ENCODE results near the gene C1QTNF9.

Gene C1QTNF9

GRCh38 chr13:24287748-24288287 is 21.6 kb upstream of the C1QTNF9 start:
- Histone ChIP-seq H4K91ac (ENCODE audit: low read depth, low read length) (no peak overlapping the region), H3K79me1 (ENCODE audit: low read length) (no peaks in the 10 kb centered on the region), H3K27me3 (ENCODE audit: insufficient read depth, low read length) (no peaks in the 10 kb centered on the region), H3K4me1 (ENCODE audit: control insufficient read depth in 1 of 2, insufficient read depth in 2 of 2, low read length in 2 of 2) (no peaks in the 10 kb centered on the region), H2BK5ac (ENCODE audit: low read depth, low read length, poor library complexity) (no peak overlapping the region), H3K4me2 (ENCODE audit: low read length) (no peak overlapping the region), H3K27ac (ENCODE audit: low read depth, low read length) (no peak overlapping the region), H2BK120ac (ENCODE audit: insufficient read depth, low read length, poor library complexity) (no peak overlapping the region), H3K14ac (ENCODE audit: low read length) (no peak overlapping the region), H3K23ac (ENCODE audit: low read length) (no peak overlapping the region), H3K4me3 (ENCODE audit: low read depth, low read length) (no peak overlapping the region), H2AK5ac (ENCODE audit: low read length) (no peak overlapping the region), H2BK12ac (ENCODE audit: low read length) (no peak overlapping the region), H3K18ac (ENCODE audit: low read length) (no peak overlapping the region), H3K79me2 (ENCODE audit: control insufficient read depth, insufficient read depth, low read length, poor library complexity) (no peaks in the 10 kb centered on the region), H4K12ac (ENCODE audit: low read depth, low read length) (no peak overlapping the region), H2AFZ (ENCODE audit: insufficient read depth, low read length, poor library complexity) (no peak overlapping the region), H4K8ac (ENCODE audit: low read depth, low read length) (no peak overlapping the region), H3K36me3 (ENCODE audit: control insufficient read depth in 1 of 2, insufficient read depth in 2 of 2, low read length in 2 of 2) (no peaks in the 10 kb centered on the region), H3K9ac (ENCODE audit: low read length) (no peak overlapping the region), H3K4ac (ENCODE audit: low read depth, low read length) (no peak overlapping the region), H3K9me3 (ENCODE audit: insufficient read depth, low read depth, low read length) (peaks cover 1% of the 10 kb centered on the region)
- no peak for DNase-seq
- no CpG with 5 or more reads among the region's 8 CpGs for WGBS (ENCODE audit: extremely low coverage, insufficient coverage, insufficient read length)

- Histone ChIP-seq H3K23ac (ENCODE audit: low read length) (no peak overlapping the region), H3K79me2 (ENCODE audit: control insufficient read depth, insufficient read depth, low read length, poor library complexity) (no peaks in the 10 kb centered on the region), H2AFZ (ENCODE audit: insufficient read depth, low read length, poor library complexity) (no peak overlapping the region), H4K12ac (ENCODE audit: low read depth, low read length) (no peak overlapping the region), H3K4me1 (ENCODE audit: control insufficient read depth in 1 of 2, insufficient read depth in 2 of 2, low read length in 2 of 2) (no peaks in the 10 kb centered on the region), H3K4me2 (ENCODE audit: low read length) (no peak overlapping the region), H2BK5ac (ENCODE audit: low read depth, low read length, poor library complexity) (no peak overlapping the region), H3K4ac (ENCODE audit: low read depth, low read length) (no peak overlapping the region), H2BK12ac (ENCODE audit: low read length) (no peak overlapping the region), H3K36me3 (ENCODE audit: control insufficient read depth in 1 of 2, insufficient read depth in 2 of 2, low read length in 2 of 2) (no peaks in the 10 kb centered on the region), H3K9me3 (ENCODE audit: insufficient read depth, low read depth, low read length) (peaks cover 1% of the 10 kb centered on the region), H3K18ac (ENCODE audit: low read length) (no peak overlapping the region), H2BK120ac (ENCODE audit: insufficient read depth, low read length, poor library complexity) (no peak overlapping the region), H3K4me3 (ENCODE audit: low read depth, low read length) (no peak overlapping the region), H4K8ac (ENCODE audit: low read depth, low read length) (no peak overlapping the region), H3K79me1 (ENCODE audit: low read length) (no peaks in the 10 kb centered on the region), H3K27me3 (ENCODE audit: insufficient read depth, low read length) (no peaks in the 10 kb centered on the region), H3K9ac (ENCODE audit: low read length) (no peak overlapping the region), H3K27ac (ENCODE audit: low read depth, low read length) (no peak overlapping the region), H2AK5ac (ENCODE audit: low read length) (no peak overlapping the region), H4K91ac (ENCODE audit: low read depth, low read length) (no peak overlapping the region), H3K14ac (ENCODE audit: low read length) (no peak overlapping the region)
- WGBS (ENCODE audit: extremely low coverage, insufficient coverage, insufficient read length): no CpG with 5 or more reads among the region's 5 CpGs
- peak in 1 of 2 donors; percentile 51 for DNase-seq
Measured at GRCh38 chr13:24288870-24289269, 20.5 kb upstream of the C1QTNF9 start.

GRCh38 chr13:24290280-24290932 is 19.0 kb upstream of the C1QTNF9 start:
- Histone ChIP-seq H2BK12ac (ENCODE audit: low read length) (no peak overlapping the region), H2AK5ac (ENCODE audit: low read length) (no peak overlapping the region), H3K23ac (ENCODE audit: low read length) (no peak overlapping the region), H3K9me3 (ENCODE audit: insufficient read depth, low read depth, low read length) (peaks cover 1% of the 10 kb centered on the region), H4K8ac (ENCODE audit: low read depth, low read length) (no peak overlapping the region), H3K27ac (ENCODE audit: low read depth, low read length) (no peak overlapping the region), H3K14ac (ENCODE audit: low read length) (no peak overlapping the region), H2AFZ (ENCODE audit: insufficient read depth, low read length, poor library complexity) (no peak overlapping the region), H3K79me2 (ENCODE audit: control insufficient read depth, insufficient read depth, low read length, poor library complexity) (no peaks in the 10 kb centered on the region), H3K4me1 (ENCODE audit: control insufficient read depth in 1 of 2, insufficient read depth in 2 of 2, low read length in 2 of 2) (no peaks in the 10 kb centered on the region), H3K4ac (ENCODE audit: low read depth, low read length) (no peak overlapping the region), H4K12ac (ENCODE audit: low read depth, low read length) (no peak overlapping the region), H4K91ac (ENCODE audit: low read depth, low read length) (no peak overlapping the region), H2BK5ac (ENCODE audit: low read depth, low read length, poor library complexity) (no peak overlapping the region), H3K4me2 (ENCODE audit: low read length) (no peak overlapping the region), H3K27me3 (ENCODE audit: insufficient read depth, low read length) (no peaks in the 10 kb centered on the region), H2BK120ac (ENCODE audit: insufficient read depth, low read length, poor library complexity) (no peak overlapping the region), H3K79me1 (ENCODE audit: low read length) (no peaks in the 10 kb centered on the region), H3K18ac (ENCODE audit: low read length) (no peak overlapping the region), H3K4me3 (ENCODE audit: low read depth, low read length) (no peak overlapping the region), H3K36me3 (ENCODE audit: control insufficient read depth in 1 of 2, insufficient read depth in 2 of 2, low read length in 2 of 2) (no peaks in the 10 kb centered on the region), H3K9ac (ENCODE audit: low read length) (no peak overlapping the region)
- no peak for DNase-seq
- no CpG with 5 or more reads among the region's 20 CpGs for WGBS (ENCODE audit: extremely low coverage, insufficient coverage, insufficient read length)

GRCh38 chr13:24292481-24292880 is 16.9 kb upstream of the C1QTNF9 start:
- H2BK120ac ChIP-seq (ENCODE audit: insufficient read depth, low read length, poor library complexity): no peak overlapping the region
- no peaks in the 10 kb centered on the region for H3K4me1 ChIP-seq (ENCODE audit: control insufficient read depth in 1 of 2, insufficient read depth in 2 of 2, low read length in 2 of 2)
- WGBS (ENCODE audit: extremely low coverage, insufficient coverage, insufficient read length): no CpG with 5 or more reads among the region's 6 CpGs
- no peak overlapping the region for H3K4me2 ChIP-seq (ENCODE audit: low read length)
- H3K23ac ChIP-seq (ENCODE audit: low read length): no peak overlapping the region
- no peaks in the 10 kb centered on the region for H3K79me1 ChIP-seq (ENCODE audit: low read length)
- H3K27ac ChIP-seq (ENCODE audit: low read depth, low read length): no peak overlapping the region
- H2AFZ ChIP-seq (ENCODE audit: insufficient read depth, low read length, poor library complexity): no peak overlapping the region
- no peak overlapping the region for H2AK5ac ChIP-seq (ENCODE audit: low read length)
- no peak overlapping the region for H4K12ac ChIP-seq (ENCODE audit: low read depth, low read length)
- H3K27me3 ChIP-seq (ENCODE audit: insufficient read depth, low read length): no peaks in the 10 kb centered on the region
- H3K18ac ChIP-seq (ENCODE audit: low read length): no peak overlapping the region
- no peak overlapping the region for H3K9ac ChIP-seq (ENCODE audit: low read length)
- H4K8ac ChIP-seq (ENCODE audit: low read depth, low read length): no peak overlapping the region
- no peak overlapping the region for H3K4me3 ChIP-seq (ENCODE audit: low read depth, low read length)
- H3K36me3 ChIP-seq (ENCODE audit: control insufficient read depth in 1 of 2, insufficient read depth in 2 of 2, low read length in 2 of 2): no peaks in the 10 kb centered on the region
- no peaks in the 10 kb centered on the region for H3K79me2 ChIP-seq (ENCODE audit: control insufficient read depth, insufficient read depth, low read length, poor library complexity)
- H2BK12ac ChIP-seq (ENCODE audit: low read length): no peak overlapping the region
- H3K4ac ChIP-seq (ENCODE audit: low read depth, low read length): no peak overlapping the region
- H3K9me3 ChIP-seq (ENCODE audit: insufficient read depth, low read depth, low read length): no peaks in the 10 kb centered on the region
- no peak overlapping the region for H2BK5ac ChIP-seq (ENCODE audit: low read depth, low read length, poor library complexity)
- no peak overlapping the region for H3K14ac ChIP-seq (ENCODE audit: low read length)
- no peak for DNase-seq
- no peak overlapping the region for H4K91ac ChIP-seq (ENCODE audit: low read depth, low read length)
